Myometrial cell (primary cell): ENCODE results near the gene HECTD4. TPM values are rescaled to one million over a fixed set of nuclear protein-coding genes. Genes with fewer than 3 reads are reported as not detected.

Experiments used
- total RNA-seq: library from RNA; depleted of rRNA; stranded (reverse); fragments of >200 nt; gene quantifications from 2 replicates; pipeline ENCODE4 v1.2.3, GENCODE V29; 2015

The HECTD4 gene, protein sequence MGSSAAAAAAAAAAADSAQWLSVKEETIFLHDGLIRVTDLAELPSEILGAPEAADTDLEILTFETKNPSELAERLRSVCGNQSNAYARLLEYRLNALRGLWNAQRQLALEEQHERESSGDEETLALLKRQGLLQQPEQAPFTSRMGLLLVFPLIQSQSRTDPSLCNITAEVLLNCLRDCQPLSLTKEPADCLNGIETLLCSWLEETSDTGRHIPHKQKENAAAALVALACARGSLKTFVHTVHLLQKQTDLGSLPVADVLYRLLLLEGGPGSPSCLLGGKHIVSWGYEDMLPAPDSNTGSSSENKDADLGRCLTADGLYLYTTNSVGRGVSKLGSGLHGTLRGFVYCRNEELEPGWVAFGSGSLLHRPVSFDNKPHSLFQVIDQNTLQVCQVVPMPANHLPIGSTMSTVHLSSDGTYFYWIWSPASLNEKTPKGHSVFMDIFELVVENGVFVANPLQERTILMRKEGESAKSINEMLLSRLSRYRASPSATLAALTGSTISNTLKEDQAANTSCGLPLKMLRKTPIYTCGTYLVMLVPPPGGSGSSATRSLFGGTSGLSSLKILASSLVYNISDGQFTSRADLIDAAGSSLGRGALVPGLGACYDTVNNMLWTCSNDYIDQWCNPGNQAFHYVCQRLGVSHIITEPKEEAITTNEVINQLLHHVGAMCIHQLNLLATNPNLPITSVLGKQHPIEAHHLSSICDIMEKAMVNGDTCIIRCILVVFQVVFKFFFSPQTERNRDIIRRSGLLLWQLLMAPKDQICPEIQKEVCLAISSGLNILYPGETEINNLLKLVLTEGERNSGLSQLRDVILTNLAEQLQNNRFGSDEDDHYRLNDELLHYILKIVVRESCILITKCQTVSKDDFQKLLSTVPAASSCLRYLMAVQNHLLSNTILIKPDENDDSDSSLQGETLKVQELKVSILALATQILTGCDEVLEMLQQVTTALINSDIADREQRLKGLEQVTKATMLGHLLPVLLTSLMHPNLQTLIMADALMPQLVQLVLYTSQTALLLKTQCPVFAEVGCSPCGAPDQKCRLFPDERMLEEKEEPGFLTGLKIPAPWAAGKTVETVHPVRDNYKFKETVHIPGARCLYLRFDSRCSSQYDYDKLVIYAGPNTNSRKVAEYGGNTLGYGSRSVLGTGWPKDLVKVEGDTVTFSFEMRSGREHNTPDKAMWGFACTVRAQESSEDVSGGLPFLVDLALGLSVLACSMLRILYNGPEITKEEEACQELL (N-terminal part only)
- total RNA-seq: 6.1 and 6.4 TPM in 2 replicates

DNA sequence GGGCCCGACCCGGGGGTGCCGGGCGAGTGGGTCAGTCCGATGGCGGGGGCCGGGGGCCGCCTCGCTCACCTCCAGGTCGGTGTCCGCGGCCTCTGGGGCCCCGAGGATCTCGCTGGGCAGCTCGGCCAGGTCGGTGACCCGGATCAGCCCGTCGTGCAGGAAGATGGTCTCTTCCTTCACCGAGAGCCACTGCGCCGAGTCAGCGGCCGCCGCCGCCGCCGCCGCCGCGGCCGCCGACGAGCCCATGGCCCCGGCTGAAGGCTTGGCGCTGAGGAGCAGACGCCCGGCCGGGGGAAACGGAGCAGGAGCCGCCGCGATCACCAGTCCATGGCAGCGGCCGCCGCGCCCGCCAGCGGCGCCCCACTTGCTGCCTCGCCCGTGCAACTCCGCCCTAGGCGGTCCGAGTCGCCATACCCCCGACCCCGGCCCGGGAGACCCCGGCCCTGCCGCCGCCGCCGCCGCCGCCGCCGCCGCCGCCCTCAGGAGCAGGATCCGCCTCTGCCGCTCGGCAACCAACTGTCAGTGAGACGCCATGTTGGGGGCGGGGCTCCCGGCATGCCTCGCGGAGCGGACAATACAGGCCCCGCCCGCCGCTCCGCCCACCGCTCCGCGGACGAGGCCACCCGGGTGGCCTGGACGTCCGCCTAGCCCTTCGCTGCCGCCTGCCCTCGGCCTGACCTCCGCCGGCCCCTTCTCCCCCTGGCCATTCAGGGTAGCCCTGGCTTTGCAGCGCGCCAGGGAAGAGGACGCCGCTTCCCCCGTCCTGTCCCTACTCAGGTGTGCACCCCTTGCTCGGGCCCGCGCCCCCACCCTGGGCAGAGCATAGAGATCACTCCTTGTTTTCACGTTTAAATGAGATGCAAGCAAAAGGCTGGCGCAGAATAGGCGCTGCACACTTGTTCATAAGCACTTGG lies at the start of gene HECTD4:
TSS of gene HECTD4 (minus strand) at position 549 of the 914 bp plus-strand sequence. CDS start at position 246, 303 bp downstream.

GRCh38 chr12:112418608-112419296 lies 36.5 kb upstream of the HECTD4 start, which contains the start of gene PTPN11:
Gene PTPN11, plus strand, starts transcription at chr12:112418947. Its CDS starts 165 bp downstream, at chr12:112419112.

GRCh38 chr12:112409064-112409905 lies 27.1 kb upstream of the HECTD4 start, which contains the start of gene RPL6:
Gene RPL6, minus strand, starts transcription at chr12:112409605. Its CDS starts 949 bp downstream, at chr12:112408656.

GRCh38 chr12:112125250-112125999 lies 256.8 kb downstream of the HECTD4 start, which contains the start of gene TRAFD1:
Gene TRAFD1, plus strand, starts transcription at chr12:112125560. Its CDS starts 4,963 bp downstream, at chr12:112130523.

Other genes starting within 250 kb of the HECTD4 start
- gene RPL6, start 27.2 kb upstream of the HECTD4 start, total RNA-seq: 1,898 and 2,062 TPM in 2 replicates
- 85.6 and 87.6 TPM in 2 replicates for gene PTPN11, start 36.5 kb upstream of the HECTD4 start, total RNA-seq